ENCODE measurements around the gene CAND1.

CAND1 gene

GRCh38 chr12:67299926-67300325 lies 30.8 kb downstream of the CAND1 start:
- Mint-ChIP-seq H3K9me3 (no peaks in the 10 kb centered on the region), H3K27me3 (no peaks in the 10 kb centered on the region), H3K4me1 (no peaks in the 10 kb centered on the region), H3K4me3 (no peak overlapping the region), H3K27ac (no peak overlapping the region), H3K36me3 (peaks cover 60% of the 10 kb centered on the region)
- DNase-seq: no peak
- CTCF ChIA-PET: no interaction called here

GRCh38 chr12:67302162-67302561 lies 33.0 kb downstream of the CAND1 start:
- H3K4me1 Mint-ChIP-seq: no peaks in the 10 kb centered on the region
- CTCF ChIA-PET: no interaction called here
- no peak overlapping the region for H3K27ac Mint-ChIP-seq
- no peak for DNase-seq
- H3K27me3 Mint-ChIP-seq: no peaks in the 10 kb centered on the region
- no peaks in the 10 kb centered on the region for H3K9me3 Mint-ChIP-seq
- peaks cover 65% of the 10 kb centered on the region for H3K36me3 Mint-ChIP-seq
- no peak overlapping the region for H3K4me3 Mint-ChIP-seq

- DNase-seq: no peak
- Mint-ChIP-seq H3K4me3 (no peak overlapping the region), H3K27me3 (no peaks in the 10 kb centered on the region), H3K27ac (no peak overlapping the region), H3K4me1 (no peaks in the 10 kb centered on the region), H3K36me3 (peaks cover 75% of the 10 kb centered on the region), H3K9me3 (no peaks in the 10 kb centered on the region)
- CTCF ChIA-PET: interaction anchor here (1.5 kb wide), 1 partner anchor 19 kb away, joined by 3 read pairs; no protein-coding TSS in a partner anchor
Observed at GRCh38 chr12:67305544-67305943, 36.4 kb downstream of the CAND1 start.

GRCh38 chr12:67306712-67307111 lies 37.6 kb downstream of the CAND1 start:
- H3K27ac Mint-ChIP-seq: no peak overlapping the region
- no peaks in the 10 kb centered on the region for H3K27me3 Mint-ChIP-seq
- H3K4me1 Mint-ChIP-seq: no peaks in the 10 kb centered on the region
- DNase-seq: no peak
- CTCF ChIA-PET: no interaction called here
- peaks cover 81% of the 10 kb centered on the region for H3K36me3 Mint-ChIP-seq
- H3K9me3 Mint-ChIP-seq: no peaks in the 10 kb centered on the region
- H3K4me3 Mint-ChIP-seq: no peak overlapping the region

GRCh38 chr12:67315661-67316060 lies 46.5 kb downstream of the CAND1 start:
- H3K4me1 Mint-ChIP-seq: no peaks in the 10 kb centered on the region
- H3K9me3 Mint-ChIP-seq: no peaks in the 10 kb centered on the region
- no peaks in the 10 kb centered on the region for H3K27me3 Mint-ChIP-seq
- H3K4me3 Mint-ChIP-seq: no peak overlapping the region
- no peak for DNase-seq
- H3K27ac Mint-ChIP-seq: no peak overlapping the region
- peaks cover 69% of the 10 kb centered on the region for H3K36me3 Mint-ChIP-seq
- CTCF ChIA-PET: interaction anchor here (1.2 kb wide), 1 partner anchor 41 kb away, joined by 3 read pairs; no protein-coding TSS in a partner anchor

- DNase-seq: no peak
- Mint-ChIP-seq H3K27me3 (no peaks in the 10 kb centered on the region), H3K4me1 (no peaks in the 10 kb centered on the region), H3K36me3 (peaks cover 65% of the 10 kb centered on the region), H3K27ac (peak overlapping the region; percentile 56), H3K4me3 (no peak overlapping the region), H3K9me3 (no peaks in the 10 kb centered on the region)
- CTCF ChIA-PET: no interaction called here
Observed at GRCh38 chr12:67318786-67319185, 49.6 kb downstream of the CAND1 start.

GRCh38 chr12:67319936-67320335 lies 50.8 kb downstream of the CAND1 start:
- no peaks in the 10 kb centered on the region for H3K9me3 Mint-ChIP-seq
- peaks cover 56% of the 10 kb centered on the region for H3K36me3 Mint-ChIP-seq
- H3K27me3 Mint-ChIP-seq: no peaks in the 10 kb centered on the region
- no peak overlapping the region for H3K27ac Mint-ChIP-seq
- no peak for DNase-seq
- no peaks in the 10 kb centered on the region for H3K4me1 Mint-ChIP-seq
- CTCF ChIA-PET: no interaction called here
- no peak overlapping the region for H3K4me3 Mint-ChIP-seq

GRCh38 chr12:67320614-67321295 lies 51.6 kb downstream of the CAND1 start:
- no peak for DNase-seq
- Mint-ChIP-seq H3K4me1 (no peaks in the 10 kb centered on the region), H3K36me3 (peaks cover 54% of the 10 kb centered on the region), H3K27me3 (no peaks in the 10 kb centered on the region), H3K4me3 (no peak overlapping the region), H3K27ac (no peak overlapping the region), H3K9me3 (no peaks in the 10 kb centered on the region)
- CTCF ChIA-PET: no interaction called here

GRCh38 chr12:67322580-67322979 lies 53.4 kb downstream of the CAND1 start:
- CTCF ChIA-PET: no interaction called here
- Mint-ChIP-seq H3K4me3 (no peak overlapping the region), H3K27me3 (no peaks in the 10 kb centered on the region), H3K9me3 (no peaks in the 10 kb centered on the region), H3K36me3 (peaks cover 44% of the 10 kb centered on the region), H3K4me1 (no peaks in the 10 kb centered on the region), H3K27ac (no peak overlapping the region)
- DNase-seq: no peak

- Mint-ChIP-seq H3K27me3 (no peaks in the 10 kb centered on the region), H3K36me3 (peaks cover 40% of the 10 kb centered on the region), H3K4me3 (no peak overlapping the region), H3K27ac (no peak overlapping the region), H3K4me1 (no peaks in the 10 kb centered on the region), H3K9me3 (no peaks in the 10 kb centered on the region)
- CTCF ChIA-PET: no interaction called here
- no peak for DNase-seq
Observed at GRCh38 chr12:67323007-67323406, 53.8 kb downstream of the CAND1 start.

- H3K36me3 Mint-ChIP-seq: peaks cover 10% of the 10 kb centered on the region
- no peaks in the 10 kb centered on the region for H3K27me3 Mint-ChIP-seq
- no peak overlapping the region for H3K4me3 Mint-ChIP-seq
- no peak for DNase-seq
- CTCF ChIA-PET: no interaction called here
- H3K9me3 Mint-ChIP-seq: peaks cover 2% of the 10 kb centered on the region
- H3K27ac Mint-ChIP-seq: no peak overlapping the region
- H3K4me1 Mint-ChIP-seq: peaks cover 6% of the 10 kb centered on the region
Observed at GRCh38 chr12:67326637-67327036, 57.5 kb downstream of the CAND1 start.

- Mint-ChIP-seq H3K27ac (no peak overlapping the region), H3K4me1 (peaks cover 6% of the 10 kb centered on the region), H3K9me3 (peaks cover 2% of the 10 kb centered on the region), H3K4me3 (no peak overlapping the region), H3K36me3 (peaks cover 3% of the 10 kb centered on the region), H3K27me3 (no peaks in the 10 kb centered on the region)
- no peak for DNase-seq
- CTCF ChIA-PET: no interaction called here
Observed at GRCh38 chr12:67327466-67327865, 58.3 kb downstream of the CAND1 start.

- Mint-ChIP-seq H3K36me3 (no peaks in the 10 kb centered on the region), H3K4me1 (peaks cover 6% of the 10 kb centered on the region), H3K4me3 (no peak overlapping the region), H3K27ac (no peak overlapping the region), H3K27me3 (no peaks in the 10 kb centered on the region), H3K9me3 (peaks cover 2% of the 10 kb centered on the region)
- CTCF ChIA-PET: interaction anchor here (0.6 kb wide), 3 partner anchors 15 to 933 kb away, joined by 3 to 4 read pairs (median 4); no protein-coding TSS in a partner anchor
- DNase-seq: no peak
Observed at GRCh38 chr12:67331123-67331522, 62.0 kb downstream of the CAND1 start.

- CTCF ChIA-PET: interaction anchor here (0.6 kb wide), 1 partner anchor 827 kb away, joined by 4 read pairs; no protein-coding TSS in a partner anchor
- DNase-seq: no peak
- peaks cover 2% of the 10 kb centered on the region for H3K9me3 Mint-ChIP-seq
- no peaks in the 10 kb centered on the region for H3K27me3 Mint-ChIP-seq
- no peak overlapping the region for H3K27ac Mint-ChIP-seq
- H3K36me3 Mint-ChIP-seq: no peaks in the 10 kb centered on the region
- H3K4me3 Mint-ChIP-seq: no peak overlapping the region
- peaks cover 6% of the 10 kb centered on the region for H3K4me1 Mint-ChIP-seq
Observed at GRCh38 chr12:67331828-67332227, 62.7 kb downstream of the CAND1 start.

- H3K4me3 Mint-ChIP-seq: no peak overlapping the region
- no peaks in the 10 kb centered on the region for H3K27me3 Mint-ChIP-seq
- H3K4me1 Mint-ChIP-seq: peaks cover 6% of the 10 kb centered on the region
- no peak overlapping the region for H3K27ac Mint-ChIP-seq
- H3K9me3 Mint-ChIP-seq: peaks cover 7% of the 10 kb centered on the region
- H3K36me3 Mint-ChIP-seq: peaks cover 2% of the 10 kb centered on the region
- DNase-seq: no peak
- CTCF ChIA-PET: no interaction called here
Observed at GRCh38 chr12:67333649-67334048, 64.5 kb downstream of the CAND1 start.

All from activated naive CD4-positive, alpha-beta T cell treated with anti-CD3 and anti-CD28 coated beads, Interleukin-2, amount 10 ng/mL, durations not matched to agents 7 days and 5 days (primary cell).